ENCODE results near the gene IRX4. TPM values are rescaled to one million over a fixed set of nuclear protein-coding genes. Genes with fewer than 3 reads are reported as not detected.
"Not testable (repeated sequence)": the region's sequence is repeated elsewhere in the genome, so short reads cannot be mapped to it uniquely, and the experiment has no call there.

Gene IRX4
- total RNA-seq, 1 experiment from 2014 or later, result not detected

DNA sequence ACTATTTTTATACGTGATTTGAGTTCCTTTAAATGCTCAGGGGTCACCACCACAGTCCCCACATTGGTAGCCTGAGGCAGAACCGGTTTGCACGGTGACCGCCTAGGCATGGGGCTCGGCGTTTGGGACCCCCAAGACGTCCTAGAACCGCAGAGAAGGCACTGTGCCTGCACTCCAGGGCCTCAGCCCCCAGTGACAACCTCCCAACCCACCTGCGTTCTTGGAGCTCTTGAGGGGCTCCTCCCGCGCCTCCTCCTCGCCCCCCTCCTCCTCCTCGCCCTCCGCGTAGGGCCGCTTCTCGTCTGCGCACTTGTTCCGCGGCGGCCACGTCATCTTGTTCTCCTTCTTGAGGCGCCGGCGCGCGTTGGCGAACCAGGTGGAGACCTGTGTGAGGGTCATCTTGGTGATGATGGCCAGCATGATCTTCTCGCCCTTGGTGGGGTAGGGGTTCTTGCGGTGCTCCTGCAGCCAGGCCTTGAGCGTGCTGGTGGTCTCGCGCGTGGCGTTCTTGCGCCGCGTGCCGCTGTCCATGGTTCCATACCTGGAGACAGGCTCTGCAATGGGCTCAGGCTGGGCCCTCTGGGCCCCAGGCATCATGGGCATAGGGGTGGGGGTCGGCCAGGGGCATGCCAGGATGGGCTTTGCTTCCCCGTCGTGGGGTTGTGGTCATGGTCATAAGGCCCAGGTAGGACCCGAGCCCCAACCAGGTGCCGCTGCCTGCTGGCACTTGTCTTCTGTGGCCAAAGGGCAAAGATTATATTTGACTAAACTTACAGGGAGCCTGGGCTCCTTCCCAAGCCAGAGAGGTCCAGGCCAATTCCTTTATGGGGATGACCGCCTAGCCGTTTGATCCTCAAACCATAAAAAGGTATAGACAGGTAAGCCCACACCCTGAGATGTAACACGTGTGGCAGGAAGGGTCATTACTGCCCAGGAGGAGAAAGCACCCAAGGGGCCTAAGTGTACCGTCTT lies 3.1 kb downstream of the IRX4 start:
- DNase-seq (ENCODE audit: low spot score), result no peak

DNA sequence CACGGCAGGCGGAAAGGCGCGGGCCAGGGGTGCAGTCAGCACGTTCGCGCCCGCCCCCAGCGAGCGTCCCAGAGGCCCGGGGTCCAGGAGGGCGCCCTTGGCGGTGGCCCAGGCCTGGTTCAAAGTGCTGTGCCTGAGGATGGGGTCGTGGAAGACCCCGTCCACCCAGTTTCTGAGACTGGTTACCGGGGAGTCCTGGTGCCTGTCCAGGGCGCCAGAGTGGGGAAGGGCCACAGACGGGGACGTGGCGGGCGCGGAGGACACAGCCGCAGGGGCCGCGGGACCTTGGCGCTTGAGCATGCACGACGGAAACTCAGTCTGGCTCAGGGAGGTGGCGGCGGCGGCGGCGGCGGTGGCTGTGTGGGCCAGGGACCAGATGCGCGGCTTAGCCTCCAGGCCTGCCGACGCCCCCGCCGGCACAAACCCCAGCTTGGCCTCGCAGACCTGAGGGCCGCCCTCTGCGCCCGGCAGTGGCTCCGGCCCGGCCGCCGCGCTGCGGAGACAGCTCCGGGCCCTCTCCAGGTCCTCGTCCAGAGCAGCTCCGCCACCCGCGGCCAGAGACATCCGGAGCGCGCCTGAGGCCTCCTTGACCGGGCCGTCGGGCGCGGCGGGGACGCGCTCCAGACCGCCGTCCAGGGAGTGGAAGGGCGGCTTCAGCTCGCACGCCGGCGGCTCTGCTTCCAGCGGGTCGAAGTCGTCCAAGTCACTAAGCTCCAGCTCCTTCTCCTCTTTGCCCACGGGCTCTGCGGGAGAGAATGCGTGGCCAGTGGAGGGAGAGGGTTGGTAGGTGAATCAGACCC lies 4.5 kb downstream of the IRX4 start:
- DNase-seq (ENCODE audit: low spot score), result no peak

DNA sequence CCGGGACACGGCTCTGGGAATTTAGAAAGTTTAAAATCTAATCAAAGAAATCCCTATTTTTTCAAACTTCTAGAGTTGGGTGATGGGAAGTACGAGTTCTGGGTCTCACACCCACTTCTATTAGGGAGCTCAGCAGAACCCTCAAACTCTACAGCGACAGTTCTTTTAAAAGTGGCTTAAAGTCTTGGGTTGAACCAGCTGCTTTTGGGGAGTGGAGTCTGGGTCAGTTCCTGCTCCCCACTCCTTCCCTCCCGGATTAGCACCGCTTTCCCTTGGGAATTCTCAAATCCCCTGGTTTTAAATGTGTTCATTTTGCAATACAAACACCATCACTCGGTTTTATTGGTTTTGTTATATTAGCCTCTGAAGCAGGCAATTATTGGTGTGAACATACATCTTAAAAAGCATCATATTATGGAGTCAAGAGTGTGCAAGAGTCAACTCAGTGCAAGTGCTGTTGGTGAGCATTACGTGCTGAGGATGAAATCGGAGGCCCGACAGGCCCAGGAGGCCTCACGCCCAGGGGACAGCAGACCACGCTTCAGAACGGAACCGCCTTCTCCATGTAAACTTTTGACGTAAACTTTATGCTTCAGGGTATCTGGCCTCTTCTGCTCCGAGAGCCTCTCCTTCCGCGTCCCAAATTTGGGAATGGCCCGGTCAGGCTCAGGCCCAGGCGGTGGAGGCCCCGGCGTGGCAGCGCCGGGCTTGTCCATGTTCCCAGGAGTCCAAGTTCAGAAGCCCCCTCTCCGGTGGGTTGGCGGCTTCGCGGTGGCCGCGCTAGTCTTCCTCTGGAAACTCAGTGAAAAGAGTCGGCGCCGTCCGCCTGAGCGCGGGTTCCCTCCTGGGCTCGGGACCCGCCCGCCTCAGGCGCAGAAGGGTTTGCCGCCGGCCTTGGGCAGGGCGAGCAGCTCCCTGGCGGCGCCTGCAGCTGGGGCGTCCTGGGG lies 5.3 kb downstream of the IRX4 start:
- DNase-seq (ENCODE audit: low spot score), result no peak

DNA sequence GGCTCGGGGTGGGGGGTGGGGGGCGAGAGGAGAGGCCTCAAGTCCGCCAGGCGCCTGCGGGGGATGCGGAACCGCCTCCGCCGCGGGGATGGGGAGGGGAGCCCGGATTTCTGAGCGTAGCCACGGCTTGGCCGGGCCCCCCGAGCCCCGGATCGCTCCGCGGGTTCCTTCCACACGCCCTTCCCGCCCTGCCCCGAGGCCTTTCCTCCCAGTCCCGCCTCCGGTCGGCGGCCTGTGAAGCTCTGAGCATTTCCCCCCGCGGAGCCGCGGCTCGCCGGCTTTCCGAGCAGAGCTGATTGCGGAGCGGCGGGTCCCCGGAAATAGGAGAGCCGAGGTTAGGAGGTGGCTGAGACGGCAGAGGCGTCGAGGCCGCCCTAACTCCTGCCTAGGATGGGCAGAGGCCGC lies 6.1 kb downstream of the IRX4 start:
- no peak for DNase-seq (ENCODE audit: low spot score)

DNA sequence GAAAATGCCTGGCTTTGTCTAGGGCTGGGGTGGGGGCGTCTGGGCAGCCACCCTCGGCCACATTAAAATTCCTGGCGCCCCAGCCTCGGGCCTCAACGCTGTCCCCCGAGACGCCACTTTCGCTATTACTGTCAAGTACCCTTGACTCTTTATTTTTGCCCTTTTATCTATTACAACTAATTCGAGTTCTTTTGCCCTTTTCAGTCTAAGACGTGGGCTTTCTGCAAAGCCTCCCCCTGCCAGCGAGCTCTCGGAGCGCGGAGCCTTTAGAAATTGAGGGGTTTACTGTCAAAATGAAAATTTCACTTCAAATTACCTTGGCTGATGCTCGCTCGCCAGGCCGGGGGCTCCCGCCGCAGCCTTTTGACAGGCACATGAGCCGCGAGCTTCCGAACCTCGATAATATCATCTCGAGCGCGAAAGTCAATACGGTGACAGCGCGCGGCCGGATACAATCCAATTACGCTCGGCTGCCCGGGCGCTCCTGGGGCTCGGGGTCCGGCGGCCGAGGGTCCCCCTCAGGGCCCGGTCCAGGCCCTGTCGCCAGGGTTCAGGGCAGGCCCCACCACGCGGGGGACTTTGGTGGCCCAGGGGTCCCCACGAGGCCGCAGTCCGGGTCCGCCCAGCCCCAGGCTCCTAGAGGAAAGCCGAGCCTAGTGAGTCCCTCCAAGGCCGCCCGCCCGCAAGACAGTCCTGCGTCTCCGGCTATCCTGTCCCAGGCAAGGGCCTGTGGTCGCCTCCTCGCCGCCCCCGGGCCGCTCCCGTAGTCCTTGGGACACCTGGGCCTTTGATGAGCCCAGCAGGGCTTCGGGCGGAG lies 6.7 kb downstream of the IRX4 start:
- no peak for DNase-seq (ENCODE audit: low spot score)

DNA sequence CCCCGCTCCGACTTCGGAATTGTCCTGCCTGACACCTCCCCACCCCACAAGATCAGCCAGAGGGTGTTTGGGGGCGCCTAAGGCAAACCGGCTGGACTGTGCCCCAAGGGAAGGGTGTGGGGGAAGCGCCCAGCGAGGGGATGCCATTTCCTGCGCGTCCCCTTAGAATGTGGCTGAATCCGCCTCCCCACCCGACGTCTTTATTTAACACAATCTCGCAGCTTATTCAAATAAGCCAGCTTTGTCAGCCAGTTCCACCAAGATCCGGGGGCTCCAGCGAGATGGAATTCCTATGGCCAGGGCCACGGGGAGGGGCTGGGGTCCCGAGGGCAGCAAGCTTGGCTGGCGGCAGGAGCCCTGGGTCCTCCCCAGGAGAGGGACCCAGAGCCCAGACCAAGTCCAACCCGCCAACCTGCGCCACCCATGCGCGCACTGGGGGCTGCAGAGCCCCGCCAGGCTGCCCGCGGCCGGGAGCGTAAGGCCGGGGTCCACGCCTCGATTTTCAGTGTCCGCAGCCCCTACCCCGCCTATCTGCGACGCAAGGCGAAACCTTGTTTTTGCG lies 7.4 kb downstream of the IRX4 start:
- no peak for DNase-seq (ENCODE audit: low spot score)

DNA sequence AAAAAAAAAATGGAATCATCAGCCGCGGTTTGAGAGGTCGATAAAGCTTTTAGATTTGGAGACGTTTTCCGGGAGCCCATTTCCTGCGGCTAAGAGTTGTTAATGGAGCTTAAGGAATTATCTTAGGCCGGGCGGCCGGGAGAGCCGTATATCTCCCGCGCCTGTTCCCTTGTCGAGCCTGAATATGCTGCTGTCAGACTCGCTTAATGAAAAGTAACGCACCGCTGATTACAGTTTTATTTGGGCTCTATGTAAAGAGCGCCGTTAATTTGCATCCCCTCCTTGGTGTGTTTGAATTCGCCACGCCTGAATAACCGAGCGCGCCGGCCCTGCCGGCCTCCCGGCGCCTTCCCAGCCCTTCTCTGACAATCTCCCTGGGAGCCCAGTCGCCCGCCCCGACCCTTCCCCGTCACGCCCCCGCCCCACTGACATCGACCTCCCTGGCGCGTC lies 7.9 kb downstream of the IRX4 start:
- no peak for DNase-seq (ENCODE audit: low spot score)

DNA sequence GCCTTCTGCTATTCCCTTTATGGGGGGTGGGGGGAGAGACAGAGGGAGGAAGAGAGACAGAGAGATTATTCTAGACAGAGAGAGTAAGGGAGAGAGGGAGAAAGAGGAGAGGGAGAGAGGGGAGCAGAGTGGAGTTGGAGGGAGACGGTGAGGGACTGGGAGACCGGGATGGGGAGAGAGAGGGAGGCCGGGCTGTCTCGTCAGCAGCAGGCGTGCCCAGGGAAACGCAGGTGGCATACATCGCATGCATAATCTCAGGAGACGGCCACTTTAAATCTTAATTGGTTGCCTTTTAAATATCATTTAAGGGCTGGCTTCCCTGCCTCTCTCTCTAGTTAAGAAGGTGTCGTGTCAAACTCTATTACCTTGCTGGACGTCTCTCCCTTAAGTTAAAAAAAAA lies 8.4 kb downstream of the IRX4 start:
- DNase-seq (ENCODE audit: low spot score), result no peak

DNA sequence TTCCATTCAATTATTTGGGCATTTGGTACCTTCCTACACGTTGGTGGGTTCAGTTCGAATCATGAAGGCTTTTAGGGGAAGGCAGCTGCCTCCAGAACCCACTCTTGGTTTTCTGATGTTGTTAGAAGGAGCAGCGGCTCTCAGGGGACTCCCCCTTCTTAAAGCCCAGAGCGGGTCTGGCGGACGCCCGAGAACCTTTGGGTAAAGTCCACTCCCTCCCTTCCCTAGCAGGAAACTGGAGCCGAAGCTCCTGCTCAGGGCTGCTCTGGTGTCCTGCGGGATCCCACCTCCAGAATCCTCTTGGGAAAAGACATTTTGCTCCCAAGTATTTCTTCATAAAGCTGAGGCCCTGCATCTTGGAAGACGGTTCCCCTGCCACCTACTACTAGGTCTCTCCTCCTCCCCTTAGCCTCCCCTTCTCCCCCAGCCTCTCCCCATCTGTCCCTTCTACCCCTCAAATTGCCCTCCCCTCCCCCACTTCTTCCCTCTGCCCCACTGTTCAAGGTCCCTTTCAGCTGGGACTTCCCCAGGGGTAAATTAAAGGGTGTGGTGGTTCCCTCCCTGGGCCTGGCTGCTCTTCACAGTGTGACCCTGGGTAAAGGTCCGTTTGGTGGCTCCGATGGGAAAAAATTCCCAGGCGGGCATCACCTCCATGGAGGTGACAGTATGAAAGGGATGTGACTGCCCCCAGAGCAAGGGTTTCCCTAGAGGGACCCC lies 9.3 kb downstream of the IRX4 start:
- DNase-seq (ENCODE audit: low spot score), result peak; percentile 49

DNA sequence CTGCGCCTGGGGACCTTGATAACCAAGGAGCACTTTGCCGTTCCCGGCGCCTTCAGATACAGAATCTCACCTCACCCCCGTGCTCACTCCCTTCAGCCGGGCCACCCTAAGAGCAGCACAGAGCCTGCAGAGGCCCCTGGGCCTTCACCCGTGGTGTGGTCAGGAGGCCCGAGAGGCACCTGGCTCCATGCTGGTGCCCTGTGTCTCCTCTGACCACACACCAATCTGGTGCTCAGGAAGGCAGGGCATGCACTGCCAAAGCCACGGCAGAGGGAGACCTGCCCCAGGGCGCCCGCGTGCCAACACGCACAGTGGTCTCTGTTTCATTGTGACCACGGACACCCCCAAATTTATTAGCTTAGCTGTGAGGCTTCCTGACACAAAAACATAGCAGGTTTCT lies 11.3 kb downstream of the IRX4 start:
- DNase-seq (ENCODE audit: low spot score), result no peak

DNA sequence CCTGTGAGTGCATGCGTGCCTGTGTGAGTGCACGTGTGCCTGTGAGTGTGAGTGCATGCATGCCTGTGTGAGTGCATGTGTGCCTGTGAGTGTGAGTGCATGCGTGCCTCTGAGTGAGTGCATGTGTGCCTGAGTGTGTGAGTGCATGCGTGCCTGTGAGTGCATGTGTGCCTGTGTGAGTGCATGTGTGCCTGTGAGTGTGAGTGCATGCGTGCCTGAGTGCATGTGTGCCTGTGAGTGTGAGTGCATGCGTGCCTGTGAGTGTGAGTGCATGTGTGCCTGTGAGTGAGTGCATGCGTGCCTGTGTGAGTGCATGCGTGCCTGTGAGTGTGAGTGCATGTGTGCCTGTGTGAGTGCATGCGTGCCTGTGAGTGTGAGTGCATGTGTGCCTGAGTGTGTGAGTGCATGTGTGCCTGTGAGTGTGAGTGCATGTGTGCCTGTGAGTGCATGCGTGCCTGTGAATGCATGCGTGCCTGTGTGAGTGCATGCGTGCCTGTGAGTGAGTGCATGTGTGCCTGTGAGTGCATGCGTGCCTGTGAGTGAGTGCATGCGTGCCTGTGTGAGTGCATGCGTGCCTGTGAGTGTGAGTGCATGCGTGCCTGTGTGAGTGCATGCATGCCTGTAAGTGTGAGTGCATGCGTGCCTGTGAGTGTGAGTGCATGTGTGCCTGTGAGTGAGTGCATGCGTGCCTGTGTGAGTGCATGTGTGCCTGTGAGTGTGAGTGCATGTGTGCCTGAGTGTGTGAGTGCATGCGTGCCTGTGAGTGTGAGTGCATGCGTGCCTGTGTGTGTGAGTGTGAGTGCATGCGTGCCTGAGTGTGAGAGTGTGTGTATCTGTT lies 12.1 kb downstream of the IRX4 start:
- not testable (repeated sequence) for DNase-seq (ENCODE audit: low spot score)

DNA sequence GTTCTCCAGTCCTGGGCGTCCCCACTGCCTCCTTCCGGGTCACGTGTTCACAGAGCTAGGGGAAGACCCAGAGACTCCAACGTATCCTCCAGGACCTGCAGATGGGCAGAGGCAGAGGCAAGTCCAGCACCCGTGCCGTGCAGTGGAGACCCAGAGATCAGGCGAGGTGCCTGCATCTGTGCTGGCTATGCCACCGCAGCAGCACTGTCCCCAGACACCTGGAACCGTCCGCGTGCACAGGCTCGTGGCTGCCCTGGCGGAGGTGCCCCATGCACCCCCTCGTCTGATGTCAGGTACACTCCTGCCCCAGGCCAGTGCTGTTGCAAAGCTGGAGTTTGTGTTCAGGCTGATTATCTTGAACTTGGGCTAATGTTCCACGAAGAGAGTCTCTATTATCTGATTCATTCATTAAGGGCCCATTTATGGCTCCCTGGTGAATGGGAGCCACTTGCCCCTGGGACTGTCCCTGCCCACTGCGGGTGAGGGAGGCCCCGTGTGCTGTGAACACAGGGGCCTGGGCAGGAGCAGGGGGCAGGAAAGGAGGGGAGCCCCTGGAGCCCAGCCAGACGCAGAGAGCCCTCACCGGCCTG lies 13.7 kb downstream of the IRX4 start:
- no peak for DNase-seq (ENCODE audit: low spot score)

DNA sequence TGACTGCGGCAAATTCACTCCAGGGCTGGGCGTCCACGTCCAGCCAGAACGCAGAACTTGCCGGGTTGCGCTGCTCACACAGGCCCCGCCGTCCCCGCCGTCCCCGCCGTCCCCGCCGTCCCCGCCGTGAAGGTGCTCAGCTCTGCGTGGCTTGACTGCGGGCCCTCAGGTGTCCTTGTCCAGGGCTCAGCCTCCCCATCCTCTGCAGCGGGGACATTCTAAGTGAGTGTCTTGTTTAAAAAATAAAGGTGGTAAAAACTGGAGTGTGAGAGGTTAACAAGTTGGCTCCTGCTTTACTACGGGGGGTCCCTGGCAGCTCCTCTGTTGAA lies 14.9 kb downstream of the IRX4 start:
- no peak for DNase-seq (ENCODE audit: low spot score)

DNA sequence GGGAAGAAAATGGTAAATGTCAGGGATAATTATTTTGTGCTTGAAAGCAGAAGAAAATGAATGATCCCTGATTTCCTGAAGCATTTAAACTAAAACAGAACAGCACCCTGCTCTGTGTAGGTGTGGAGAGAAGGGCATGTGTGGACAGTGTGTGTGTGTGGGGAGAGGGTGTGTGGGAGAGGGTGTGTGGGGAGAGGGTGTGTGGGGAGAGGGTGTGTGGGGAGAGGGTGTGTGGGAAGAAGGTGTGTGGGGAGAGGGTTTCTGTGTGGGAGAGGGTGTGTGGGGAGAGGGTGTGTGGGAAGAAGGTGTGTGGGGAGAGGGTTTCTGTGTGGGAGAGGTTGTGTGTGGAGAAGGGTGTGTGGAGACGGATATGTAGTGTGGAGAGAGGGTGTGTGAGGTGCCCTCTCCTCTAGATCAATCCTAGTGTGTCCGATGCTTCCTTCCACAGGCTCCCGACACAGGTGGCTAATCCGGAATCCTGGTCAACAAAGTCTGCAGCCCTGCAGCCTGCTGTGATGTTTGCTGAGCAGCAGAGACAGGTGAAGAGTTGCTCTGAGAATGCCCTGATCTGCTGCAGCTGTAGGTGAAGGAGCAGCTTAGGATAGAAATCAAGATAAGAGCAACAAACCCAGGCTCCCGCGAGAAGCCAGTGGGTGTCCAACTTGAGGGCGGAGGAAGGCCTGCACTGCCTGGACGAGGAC lies 15.5 kb downstream of the IRX4 start:
- DNase-seq (ENCODE audit: low spot score), result peak; percentile 20

DNA sequence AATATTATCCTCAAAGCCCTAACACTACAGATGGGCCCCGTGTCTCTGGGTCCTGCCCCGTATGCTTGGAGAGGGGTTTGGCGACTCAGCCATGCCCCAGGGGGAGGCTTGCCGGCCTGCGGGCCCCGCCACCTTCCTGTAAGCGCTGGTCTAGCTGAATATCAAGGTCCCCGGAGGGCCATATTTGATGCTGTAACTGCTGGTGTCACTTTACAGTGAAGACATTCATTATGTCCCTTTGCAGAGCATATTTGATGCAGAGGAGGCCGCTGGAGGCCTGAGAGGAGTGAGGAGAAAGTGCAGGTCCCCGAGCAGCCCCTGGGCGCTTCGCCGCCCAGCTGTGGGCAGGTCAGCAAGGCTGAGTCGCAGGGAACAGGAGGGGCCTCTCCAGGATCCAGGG lies 16.8 kb downstream of the IRX4 start:
- no peak for DNase-seq (ENCODE audit: low spot score)

DNA sequence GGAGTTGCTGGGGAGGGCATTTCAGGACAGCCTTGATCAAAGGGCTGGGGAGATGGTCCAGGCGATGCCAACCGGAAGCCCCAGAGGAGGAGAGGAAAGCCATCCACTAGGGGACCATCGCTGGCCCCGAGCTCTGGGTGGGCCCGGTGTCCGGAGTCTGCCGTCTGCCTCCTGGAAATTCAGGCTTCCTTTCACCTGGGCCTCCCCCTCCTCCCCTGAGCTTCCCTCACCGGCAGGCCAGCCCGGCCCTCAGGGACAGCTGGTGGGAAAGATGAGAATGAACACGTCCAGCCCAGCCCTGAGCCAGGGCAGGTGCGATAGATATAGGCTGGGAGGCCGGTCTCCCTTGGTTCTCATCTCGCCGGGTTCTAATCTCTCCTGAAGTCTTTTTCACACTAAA lies 17.2 kb downstream of the IRX4 start:
- DNase-seq (ENCODE audit: low spot score), result no peak

DNA sequence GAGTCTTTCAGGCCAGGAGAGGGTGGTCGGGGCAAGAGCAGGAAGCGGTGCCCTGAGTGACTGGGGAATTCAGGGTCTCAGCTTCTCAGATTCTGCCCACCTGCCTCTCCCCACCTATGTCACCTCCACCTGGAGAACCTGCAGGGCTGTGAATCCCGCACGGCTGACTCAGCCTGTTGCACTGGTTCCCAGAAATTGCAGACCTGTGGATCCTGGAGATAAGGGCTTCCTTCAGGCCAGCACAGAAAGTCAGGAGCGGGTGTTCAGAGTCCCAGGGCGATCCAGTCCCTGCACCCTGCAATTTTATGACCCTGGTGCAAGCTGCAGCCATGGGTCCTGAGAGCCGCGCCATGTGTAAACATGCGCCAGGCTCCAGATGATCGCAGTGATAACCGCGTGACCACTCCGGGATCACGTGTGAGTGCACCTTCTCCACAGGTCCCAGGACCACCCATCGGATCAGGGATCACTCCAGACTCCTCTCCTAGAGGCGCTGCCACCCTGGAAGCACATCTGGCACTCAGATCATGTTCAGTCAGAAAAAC lies 17.8 kb downstream of the IRX4 start:
- no peak for DNase-seq (ENCODE audit: low spot score)

All from HT-29 (cell line).